ENCODE results near the gene ZC3H4. TPM values are rescaled to one million over a fixed set of nuclear protein-coding genes. Genes with fewer than 3 reads are reported as not detected.

The ZC3H4 gene
- total RNA-seq (2021; fragmentation: NEBNext Ultra II Directional; extraction: Animal tissue kit (Norgen Biotek cat#: 25700)): 10 to 100 TPM; 43.9 to 66.1 (median 55.2) TPM
- long read RNA-seq, partial matches to known transcripts: 1 of 18 reads
- long read RNA-seq, other reads (novel, unspliced or antisense): 17 of 18 reads

DNA sequence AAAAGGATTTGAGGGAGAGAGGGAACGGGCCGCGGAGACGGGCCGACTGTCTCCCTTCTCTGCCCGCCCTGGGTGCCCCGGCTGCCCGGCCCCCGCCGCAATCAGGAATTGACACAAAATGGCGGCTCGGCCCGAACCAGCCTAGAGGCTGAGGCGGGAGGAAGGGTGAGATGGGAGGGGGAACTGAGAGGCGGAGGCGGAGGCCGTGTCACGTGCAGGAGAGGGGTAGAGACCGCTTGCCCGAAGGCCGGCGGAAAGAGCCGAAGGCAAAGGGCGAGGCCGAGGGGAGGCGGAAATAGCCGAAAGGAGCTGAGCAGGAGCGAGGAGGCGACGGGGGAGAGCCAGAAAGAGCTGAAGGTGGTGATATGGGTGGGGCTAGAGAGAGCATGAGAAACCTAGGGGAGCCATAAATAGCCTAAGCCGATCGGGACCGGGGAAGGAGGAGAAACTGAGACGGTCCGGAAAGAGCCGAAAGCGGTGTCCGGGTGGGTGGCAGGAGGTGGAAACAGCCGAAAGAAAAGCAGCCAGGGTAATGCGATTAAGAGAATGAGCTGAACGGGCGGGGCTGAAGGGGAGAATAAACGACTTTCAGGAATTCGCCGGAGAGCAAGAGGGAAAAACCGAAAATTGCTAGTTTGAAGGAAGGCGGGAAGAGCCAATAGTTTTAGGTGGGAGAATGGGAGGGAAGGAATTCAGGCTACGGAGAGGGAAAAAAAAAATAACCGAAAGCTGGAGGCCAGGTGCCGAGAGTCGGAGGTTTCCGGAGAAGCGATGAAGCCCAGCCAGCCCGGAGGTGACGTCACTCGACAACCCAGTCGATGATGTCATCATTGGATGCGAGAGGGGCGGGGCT lies at the start of gene ZC3H4:
Gene ZC3H4 (minus strand): TSS at position 780 of the 853 bp plus-strand sequence. CDS start 1,192 bp downstream, outside the sequence.
- H3K27ac Mint-ChIP-seq: peak within 1 kb of the TSS; percentile 100
- TF ChIP-seq, protein P1, sequence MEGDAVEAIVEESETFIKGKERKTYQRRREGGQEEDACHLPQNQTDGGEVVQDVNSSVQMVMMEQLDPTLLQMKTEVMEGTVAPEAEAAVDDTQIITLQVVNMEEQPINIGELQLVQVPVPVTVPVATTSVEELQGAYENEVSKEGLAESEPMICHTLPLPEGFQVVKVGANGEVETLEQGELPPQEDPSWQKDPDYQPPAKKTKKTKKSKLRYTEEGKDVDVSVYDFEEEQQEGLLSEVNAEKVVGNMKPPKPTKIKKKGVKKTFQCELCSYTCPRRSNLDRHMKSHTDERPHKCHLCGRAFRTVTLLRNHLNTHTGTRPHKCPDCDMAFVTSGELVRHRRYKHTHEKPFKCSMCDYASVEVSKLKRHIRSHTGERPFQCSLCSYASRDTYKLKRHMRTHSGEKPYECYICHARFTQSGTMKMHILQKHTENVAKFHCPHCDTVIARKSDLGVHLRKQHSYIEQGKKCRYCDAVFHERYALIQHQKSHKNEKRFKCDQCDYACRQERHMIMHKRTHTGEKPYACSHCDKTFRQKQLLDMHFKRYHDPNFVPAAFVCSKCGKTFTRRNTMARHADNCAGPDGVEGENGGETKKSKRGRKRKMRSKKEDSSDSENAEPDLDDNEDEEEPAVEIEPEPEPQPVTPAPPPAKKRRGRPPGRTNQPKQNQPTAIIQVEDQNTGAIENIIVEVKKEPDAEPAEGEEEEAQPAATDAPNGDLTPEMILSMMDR (IDR thresholded peaks at IDR 0.05): no peak

DNA sequence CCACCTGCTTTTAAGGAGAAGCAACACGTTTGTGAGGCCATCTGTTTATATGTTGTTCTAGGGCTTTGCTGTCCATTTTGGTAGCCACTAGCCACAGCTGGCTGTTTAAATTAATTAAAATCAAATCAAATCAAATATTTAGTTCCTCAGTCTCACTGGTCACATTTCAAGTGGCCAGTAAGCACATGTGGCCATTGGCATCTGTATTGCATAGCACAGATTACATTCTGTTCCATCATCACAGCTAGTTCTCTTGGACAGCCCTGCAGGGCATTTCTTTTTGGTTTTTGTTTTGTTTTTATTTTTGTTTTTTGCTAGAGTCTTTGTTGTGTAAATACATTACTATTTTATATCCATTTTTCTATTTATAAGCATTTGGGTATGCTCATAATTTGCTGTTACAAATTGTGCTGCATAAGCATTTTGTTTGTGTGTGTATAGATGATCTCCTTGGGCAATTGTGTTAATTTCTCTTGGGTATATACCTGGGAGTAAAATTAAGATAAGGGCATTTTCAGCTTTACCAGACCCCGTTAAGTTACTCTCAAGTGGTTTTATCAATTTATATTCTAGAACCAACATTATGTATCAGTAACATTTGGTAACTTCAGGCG lies 48.4 kb upstream of the ZC3H4 start:
- peaks cover 39% of the 10 kb centered on the region for H3K4me1 Mint-ChIP-seq (ENCODE audit: low read depth)
- peaks cover 9% of the 10 kb centered on the region; the same call in 1 of the 2 replicates for H3K36me3 Mint-ChIP-seq (ENCODE audit: low read depth)
- H3K4me3 Mint-ChIP-seq: no peak overlapping the region
- no peaks in the 10 kb centered on the region for H3K9me3 Mint-ChIP-seq
- H3K27me3 Mint-ChIP-seq (ENCODE audit: insufficient read depth): no peaks in the 10 kb centered on the region; the same call in 1 of the 2 replicates
- peak overlapping the region; percentile 6; the same call in 1 of the 2 replicates for H3K27ac Mint-ChIP-seq
- TF ChIP-seq, protein P1 (IDR thresholded peaks at IDR 0.05): no peak
- peak; percentile 42 for DNase-seq

More for the DNA sequence above, at the start of gene ZC3H4:
- Mint-ChIP-seq H3K36me3 (ENCODE audit: low read depth) (peaks cover 23% of the 10 kb centered on the region), H3K4me3 (peak within 1 kb of the TSS; percentile 98), H3K9me3 (no peaks in the 10 kb centered on the region), H3K27me3 (ENCODE audit: insufficient read depth) (peaks cover 3% of the 10 kb centered on the region), H3K4me1 (ENCODE audit: low read depth) (peaks cover 36% of the 10 kb centered on the region)
- peak; percentile 99 for DNase-seq

DNA sequence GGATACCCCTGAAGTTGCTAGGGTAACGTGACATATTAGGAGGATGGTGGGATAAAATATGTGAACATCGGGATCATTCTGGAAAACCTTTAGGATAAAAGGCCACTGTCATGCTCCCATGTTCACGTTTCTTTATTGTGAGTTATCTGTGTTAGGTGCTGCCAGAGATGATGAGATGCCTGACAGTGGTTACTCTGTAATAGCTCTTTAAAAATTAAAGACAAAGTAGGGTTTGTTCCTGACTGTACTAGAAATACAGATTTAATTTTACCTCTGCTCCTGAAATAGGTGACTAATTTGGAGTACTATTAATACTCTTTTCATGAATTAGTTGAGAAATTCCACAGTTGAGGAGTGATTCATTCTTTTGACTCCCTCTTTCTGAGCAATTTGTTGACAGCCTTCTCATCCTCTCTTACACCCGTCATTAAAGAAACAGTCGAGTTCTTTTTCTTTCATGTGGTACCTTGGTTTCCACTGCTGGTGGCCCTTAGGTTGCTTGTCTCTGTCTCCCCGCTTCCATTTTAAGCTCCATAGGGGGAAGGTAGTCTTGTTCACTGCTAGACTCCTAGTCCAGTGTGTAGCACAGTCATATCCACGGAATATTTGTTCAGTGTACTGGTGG lies 45.4 kb upstream of the ZC3H4 start:
- no peak overlapping the region for H3K4me3 Mint-ChIP-seq
- no peak for DNase-seq
- H3K4me1 Mint-ChIP-seq (ENCODE audit: low read depth): peaks cover 52% of the 10 kb centered on the region
- TF ChIP-seq, protein P1 (IDR thresholded peaks at IDR 0.05): no peak
- H3K36me3 Mint-ChIP-seq (ENCODE audit: low read depth): peaks cover 22% of the 10 kb centered on the region
- no peaks in the 10 kb centered on the region; the same call in 1 of the 2 replicates for H3K27me3 Mint-ChIP-seq (ENCODE audit: insufficient read depth)
- H3K9me3 Mint-ChIP-seq: no peaks in the 10 kb centered on the region
- H3K27ac Mint-ChIP-seq: peak overlapping the region; percentile 79

DNA sequence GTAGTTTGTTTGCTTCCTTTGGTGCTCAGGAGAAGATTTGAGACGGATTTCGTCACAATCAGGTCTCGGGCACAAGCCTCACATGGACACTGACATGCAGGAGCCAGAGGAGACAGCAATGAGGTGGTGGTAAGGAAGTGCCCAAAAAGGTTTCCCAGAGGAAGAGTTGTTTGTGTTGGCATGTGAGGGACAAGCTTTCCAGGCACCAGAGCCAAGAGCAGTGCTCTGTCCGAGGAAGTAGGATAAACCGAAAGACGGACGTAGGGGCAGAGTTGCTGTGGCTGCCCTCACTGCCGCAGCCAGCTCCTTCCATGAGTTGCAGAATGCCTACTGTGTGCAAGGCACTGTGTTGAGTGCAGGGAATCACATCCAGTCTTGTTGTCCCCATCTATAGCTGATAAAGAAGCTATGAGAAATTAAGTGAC lies 44.8 kb upstream of the ZC3H4 start:
- TF ChIP-seq, protein P1 (IDR thresholded peaks at IDR 0.05): no peak
- Mint-ChIP-seq H3K4me1 (ENCODE audit: low read depth) (peaks cover 52% of the 10 kb centered on the region), H3K27me3 (ENCODE audit: insufficient read depth) (no peaks in the 10 kb centered on the region; the same call in 1 of the 2 replicates), H3K36me3 (ENCODE audit: low read depth) (peaks cover 22% of the 10 kb centered on the region), H3K27ac (peak overlapping the region; percentile 79), H3K4me3 (no peak overlapping the region), H3K9me3 (no peaks in the 10 kb centered on the region)
- DNase-seq: no peak

Measured in HFFc6 (cell line).